ENCODE results near the gene FAM184A.
"Not testable (repeated sequence)": the region's sequence is repeated elsewhere in the genome, so short reads cannot be mapped to it uniquely, and the experiment has no call there.

FAM184A gene

DNA sequence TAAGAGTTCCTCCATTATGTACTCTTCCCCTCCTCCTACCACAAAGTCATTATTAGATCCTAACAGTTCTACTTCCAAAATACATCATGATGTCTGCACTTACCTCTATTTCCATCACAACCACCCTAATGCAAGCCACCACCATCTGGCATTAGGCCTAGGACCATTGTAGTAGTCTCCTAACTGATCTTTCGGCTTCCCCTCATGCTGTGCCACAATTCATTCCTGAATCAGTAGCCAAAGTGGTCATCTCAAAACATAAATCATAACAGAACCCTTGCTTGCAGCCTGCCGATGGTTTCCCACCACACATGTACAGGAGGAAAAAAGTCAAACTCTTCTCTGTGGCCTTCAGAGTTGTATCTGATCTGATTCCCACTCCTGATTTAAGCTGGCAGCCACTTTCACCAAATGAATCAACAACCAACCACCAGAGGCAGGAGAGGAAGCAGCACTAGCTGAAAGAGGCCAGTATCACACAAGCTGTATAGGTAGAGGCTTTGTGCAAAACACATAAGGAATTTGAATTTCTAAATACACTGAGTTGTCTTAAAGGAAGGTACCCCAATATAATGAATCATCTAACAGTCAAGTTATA, 26.1 kb downstream of the FAM184A start:
- DNase-seq = no peak

DNA sequence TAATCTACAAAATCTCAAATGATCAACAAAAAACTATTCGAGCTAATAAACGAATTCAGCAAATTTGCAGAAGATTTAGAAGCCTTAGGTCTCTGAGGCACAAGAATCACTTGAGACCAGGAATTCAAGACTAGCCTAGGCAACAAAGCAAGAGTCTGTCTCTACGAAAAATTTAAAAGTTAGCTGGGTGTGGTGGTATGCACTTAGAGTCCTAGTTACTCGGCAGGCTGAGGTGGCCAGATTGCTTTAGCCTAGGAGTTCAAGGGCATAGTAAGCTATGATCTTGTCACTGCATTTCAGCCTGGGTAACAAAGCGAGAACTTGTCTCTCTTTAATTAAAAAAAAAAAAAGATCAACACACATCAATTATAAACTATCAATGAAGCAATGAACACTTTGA, 34.2 kb downstream of the FAM184A start:
- no peak for DNase-seq

DNA sequence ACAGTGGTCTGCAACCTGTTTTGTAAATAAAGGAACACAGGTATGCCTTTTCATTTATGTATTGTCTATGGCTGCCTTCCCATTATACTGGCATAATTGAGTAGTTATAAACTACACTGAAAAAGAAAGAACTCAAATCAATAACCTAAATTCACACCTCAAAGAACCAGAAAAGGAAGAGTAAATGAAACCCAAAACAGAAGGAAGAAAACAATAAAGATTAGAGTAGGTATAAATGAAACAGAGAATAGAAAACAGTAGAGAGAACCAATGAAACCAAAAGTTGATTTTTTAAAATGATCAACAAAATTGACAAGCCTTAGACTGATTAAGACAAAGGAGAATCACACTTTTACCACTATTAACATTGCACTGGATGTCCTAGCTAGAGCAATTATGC, 34.7 kb downstream of the FAM184A start:
- no peak for DNase-seq

DNA sequence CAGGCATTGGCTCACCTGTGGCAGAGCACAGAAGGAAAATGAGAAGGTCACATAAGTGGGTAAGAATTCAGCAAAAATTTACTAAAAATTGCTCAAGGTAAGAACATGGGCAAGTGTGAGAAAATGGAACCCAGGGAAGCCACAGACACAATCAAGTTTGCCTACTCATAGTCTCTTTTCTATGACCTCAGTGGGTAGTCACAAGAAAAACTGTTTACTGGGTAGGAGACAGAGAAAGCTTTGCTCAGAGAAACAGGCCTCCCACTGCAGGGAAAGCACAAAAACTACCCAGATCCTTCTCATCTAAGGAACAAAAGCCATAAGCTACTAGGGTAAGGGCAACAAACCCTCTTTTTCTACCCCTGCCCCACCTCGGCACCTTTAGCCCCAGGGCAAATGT, 35.2 kb downstream of the FAM184A start:
- DNase-seq = no peak

DNA sequence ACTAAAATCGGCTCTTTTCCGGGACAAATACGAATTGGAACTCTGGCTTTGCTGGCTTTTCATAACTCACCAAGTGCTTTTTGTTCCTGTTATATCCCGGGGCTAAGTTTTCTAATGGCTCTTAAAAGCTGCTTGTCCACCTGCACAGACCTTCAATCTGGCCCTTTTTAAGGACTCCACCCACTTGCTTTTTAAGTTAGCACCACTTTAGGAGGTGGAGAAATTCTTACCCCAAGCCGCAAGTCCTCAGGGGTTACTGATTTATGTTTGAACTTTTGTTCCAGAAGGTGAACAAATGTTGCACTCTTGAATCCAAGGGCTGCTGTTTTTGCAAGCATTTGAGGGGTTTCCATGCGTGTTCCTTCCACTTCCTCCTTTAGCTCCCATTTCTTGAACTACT, 37.8 kb downstream of the FAM184A start:
- peak; percentile 5 for DNase-seq

DNA sequence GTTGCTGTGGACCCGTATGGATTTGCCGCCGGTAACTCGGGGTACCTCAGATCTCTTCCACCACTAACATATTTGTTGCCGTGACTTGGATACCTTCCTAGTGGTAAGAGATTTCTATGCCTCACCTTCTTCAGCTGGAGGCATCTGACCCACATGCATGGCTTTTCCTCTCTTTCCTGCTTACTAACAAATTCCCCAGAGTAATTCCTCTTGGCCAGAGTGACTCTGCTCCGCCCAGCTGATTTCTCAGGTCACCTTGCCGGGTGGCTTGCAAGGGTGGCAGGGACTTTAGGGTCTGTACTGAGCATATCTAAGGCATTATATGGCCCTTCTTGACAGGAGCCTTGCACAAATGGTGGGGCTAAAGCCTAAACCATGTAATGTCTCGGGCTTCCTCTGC, 38.2 kb downstream of the FAM184A start:
- DNase-seq = no peak

DNA sequence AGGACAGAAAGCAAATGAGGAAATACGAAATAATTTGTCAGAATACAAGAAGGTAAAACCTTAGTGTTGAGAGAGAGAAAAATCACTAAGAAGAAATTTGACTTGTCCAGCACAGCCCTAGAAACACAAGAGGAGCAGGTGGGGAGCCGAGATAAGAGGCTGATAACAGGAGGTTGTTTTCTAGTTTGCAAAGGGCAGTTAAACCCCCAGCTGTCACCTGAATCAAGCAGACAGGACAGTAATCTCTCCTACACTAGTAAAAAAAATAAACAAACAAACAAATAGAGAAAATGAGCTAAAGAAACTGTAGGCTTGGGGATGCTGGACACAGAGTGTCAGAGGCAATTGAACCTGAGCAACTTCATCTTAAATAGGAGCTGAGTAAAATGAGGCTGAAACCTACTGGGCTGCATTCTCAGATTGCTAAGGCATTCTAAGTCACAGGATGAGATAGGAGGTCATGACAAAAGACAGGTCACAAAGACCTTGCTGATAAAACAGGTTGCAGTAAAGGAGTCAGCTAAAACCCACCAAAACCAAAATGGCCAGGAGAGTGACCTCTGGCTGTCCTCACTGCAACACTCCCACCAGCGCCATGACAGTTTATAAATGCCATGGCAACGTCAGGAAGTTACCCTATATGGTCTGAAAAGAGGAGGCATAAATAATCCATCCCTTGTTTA, 40.4 kb downstream of the FAM184A start:
- no peak for DNase-seq

DNA sequence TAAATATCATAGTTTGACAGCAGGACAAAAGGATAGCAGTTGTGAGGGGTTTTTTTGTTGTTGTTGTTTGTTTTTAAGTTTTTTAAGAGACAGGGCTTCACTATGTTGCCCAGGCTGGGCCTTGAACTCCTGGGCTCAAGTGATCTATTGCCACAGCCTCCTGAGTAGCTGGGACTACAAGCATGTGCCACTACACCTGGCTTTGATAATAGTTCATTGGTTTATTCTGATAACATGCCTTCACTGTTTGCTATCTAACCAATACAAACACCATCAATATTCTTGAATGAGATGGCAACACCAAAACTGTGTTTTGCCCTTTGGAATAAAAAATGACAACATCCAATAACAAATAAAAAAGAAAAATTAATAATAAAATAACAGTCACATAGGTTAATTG, 41.2 kb downstream of the FAM184A start:
- no peak for DNase-seq

DNA sequence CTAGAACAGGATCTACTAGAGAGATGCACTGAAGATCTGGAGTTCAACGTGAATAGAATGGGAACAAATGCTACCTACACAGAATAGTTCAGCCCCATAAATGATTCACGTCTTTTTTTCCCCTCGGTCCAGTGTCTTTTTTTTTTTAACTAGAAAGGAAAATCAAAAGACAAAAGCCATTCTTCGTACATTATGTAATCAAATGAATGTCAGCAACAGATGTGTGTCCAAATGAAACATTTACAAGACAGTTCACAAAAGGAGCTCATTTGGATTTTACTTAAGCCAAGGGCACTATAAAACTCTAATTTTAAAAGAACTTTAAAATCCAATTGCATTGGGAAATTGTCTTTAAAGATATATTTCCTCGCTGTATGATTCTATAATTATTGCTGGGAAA, 42.4 kb downstream of the FAM184A start:
- no peak for DNase-seq

DNA sequence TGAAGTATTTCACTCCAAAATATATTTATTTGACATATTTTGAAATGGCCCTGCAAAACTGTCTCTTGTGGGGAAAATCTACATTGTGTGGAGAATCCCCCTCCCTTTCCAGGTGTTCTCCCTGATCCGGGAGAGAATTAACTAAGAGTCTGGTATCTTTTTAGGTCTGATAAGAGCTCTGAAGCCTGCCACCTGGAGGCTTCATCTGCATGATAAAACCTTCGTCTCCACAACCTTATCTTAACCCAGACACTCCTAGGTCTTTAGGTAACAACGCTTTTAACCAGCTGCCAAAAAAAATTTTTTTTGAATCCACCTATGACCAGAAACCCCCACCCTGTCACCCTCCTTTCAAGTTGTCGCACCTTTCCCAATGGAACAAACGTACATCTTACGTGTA, 43.0 kb downstream of the FAM184A start:
- no peak for DNase-seq

DNA sequence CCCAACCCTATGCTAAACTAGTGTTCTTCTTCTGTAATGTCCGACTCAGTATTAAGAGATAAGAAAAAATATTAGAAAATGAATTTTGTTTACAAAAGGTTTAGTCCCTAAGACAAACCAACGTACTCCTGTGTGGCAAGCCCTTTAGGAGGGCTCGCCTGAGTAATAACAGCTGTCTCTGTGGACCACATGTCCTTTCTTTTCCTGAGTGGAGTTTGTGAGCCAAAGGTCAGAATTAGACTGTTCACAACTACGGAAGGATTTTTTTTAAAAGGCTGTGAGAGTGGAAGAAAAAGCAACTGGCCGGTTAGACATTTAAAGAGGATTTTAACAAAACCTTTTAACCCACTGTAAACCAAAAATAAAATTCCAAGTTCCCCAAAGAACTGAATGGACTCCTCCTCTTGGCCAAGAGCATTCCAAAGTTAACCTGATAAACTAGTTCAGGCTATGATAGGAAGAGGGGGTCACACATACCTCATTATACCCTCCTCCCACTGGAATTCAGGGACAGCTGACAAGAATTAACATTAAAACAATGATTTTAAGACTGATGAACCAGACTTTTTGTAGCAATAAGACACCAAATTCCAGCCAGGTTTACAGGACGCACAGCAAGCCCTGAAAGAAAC, 43.5 kb downstream of the FAM184A start:
- DNase-seq = no peak

DNA sequence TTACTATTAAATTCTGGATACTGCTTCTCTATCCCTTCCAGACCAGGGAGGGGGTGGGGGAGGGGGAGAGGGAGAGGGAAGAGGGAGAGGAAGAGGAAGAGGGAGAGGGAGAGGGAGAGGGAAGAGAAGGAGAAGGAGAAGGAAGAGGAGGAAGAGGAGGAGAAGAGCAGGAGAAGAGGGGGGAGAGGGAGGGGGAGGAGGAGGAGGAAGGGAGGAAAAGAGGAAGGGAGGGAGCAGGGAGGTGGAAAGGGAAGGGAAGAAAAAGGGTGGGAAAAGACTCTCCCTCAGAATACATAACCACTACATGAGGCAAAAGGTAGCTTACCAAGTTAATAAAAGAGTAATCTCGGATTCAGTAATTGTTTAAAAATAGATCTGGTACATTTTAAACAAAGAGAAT, 46.0 kb downstream of the FAM184A start:
- DNase-seq = no peak

DNA sequence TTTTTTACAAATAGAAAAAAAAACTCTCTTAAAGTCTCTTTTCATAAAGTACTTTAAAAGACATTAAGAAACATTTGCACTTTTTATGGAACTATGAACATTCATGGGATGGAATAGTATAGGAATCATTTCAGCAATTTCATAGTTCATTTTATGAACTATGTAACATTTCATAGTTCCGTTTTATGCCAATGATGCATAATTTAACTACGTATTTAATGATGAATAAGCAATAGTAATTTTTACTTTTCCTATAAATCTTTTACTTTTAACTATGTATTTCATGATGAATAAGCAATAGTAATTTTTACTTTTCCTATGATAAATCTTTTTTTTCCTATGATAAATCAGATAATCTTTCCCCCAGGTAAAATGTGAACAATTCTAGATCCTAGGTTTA, 47.7 kb downstream of the FAM184A start:
- DNase-seq = no peak

DNA sequence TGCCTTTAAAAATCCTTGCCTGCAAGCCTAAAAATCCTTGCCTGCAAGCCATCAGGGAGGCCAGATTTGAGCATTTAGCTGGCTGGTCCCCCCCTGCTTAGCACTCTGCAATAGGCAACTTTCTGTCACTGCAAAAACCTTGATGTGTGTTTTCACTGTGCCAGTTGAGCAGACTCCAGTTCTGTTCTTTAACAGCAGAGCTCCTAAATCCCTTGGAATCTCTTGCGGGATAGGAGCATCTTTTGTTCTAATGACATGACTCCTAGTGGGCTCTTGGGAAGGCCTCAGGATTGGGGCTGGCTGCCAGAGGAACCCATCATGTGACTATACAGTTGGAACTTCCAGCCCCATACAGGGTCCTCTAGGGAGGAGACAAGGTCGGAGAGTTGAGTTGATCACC, 50.4 kb downstream of the FAM184A start:
- no peak for DNase-seq

DNA sequence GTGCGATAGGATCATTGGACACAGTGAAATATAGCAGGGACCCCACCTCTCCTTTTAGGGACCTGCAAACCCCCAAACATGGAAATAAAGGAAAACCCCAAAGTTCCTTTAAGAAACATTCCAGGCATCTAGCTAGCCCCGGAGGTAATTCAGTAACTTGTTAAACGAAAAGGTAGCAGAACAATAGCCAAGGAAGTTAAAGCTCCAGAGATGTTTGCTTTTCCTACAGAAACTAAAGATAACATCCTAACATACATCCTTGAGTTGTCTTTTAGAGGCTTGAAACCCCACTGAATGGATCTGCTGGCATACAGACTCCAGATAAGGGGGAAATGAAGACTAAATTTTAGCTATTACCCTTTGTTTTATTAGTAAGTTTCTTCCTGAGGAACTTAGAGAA, 51.0 kb downstream of the FAM184A start:
- DNase-seq = no peak

DNA sequence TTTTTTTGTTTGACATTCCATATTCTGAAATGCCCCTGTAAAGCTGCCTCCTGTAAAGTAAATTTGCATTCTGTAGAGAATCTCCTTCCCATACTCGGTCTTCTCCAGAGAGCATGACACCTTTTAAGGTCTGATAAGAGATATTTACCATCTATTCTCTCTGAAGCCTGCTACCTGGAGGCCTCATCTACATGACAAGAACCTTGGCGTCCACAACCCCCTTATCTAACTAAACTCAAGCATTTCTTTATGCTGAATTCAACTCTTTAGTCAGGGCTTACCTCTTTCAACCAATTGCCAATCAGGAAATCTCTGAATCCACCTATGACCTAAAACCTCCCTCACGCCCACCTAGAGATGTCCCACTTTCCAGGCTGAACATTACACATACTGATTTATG, 51.6 kb downstream of the FAM184A start:
- DNase-seq = no peak

DNA sequence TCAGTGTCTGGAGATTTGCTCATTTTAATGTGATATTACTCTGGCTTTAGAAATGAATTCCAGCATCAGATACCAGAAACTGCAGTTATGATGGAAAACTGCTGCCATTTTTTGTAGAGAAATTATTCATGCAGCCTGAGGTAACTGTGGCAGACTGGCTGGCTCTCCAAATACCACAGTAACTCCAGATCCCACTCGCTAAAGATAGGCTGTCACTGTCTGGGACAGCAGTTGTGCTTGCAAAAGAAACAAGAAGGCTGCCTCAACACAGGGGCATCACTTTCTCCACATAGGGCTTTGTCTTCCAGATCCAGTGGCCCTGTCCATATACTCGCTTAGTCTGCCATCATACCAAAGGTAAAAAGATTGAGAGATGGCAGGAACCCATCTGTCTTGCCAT, 52.7 kb downstream of the FAM184A start:
- DNase-seq = no peak

DNA sequence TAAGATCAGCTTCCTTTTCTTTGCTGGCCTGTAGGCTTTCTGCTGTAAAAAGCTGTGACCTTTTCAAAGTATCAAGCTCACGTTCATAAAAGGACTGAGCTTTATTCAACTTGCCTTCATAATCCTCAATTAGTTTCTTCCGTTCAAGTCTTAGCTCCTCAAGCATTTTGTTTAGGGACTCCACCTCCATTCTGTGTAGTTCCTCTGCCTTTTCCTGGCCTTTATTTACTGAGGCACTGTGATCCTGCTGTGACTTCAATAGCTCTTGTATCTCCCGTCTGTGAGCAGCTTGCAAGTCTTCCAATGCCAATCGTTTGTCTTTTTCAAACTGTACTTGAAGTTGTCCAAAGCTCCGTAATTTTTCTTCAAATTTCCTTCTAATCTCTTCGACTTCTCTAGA, 54.4 kb downstream of the FAM184A start:
- no peak for DNase-seq

DNA sequence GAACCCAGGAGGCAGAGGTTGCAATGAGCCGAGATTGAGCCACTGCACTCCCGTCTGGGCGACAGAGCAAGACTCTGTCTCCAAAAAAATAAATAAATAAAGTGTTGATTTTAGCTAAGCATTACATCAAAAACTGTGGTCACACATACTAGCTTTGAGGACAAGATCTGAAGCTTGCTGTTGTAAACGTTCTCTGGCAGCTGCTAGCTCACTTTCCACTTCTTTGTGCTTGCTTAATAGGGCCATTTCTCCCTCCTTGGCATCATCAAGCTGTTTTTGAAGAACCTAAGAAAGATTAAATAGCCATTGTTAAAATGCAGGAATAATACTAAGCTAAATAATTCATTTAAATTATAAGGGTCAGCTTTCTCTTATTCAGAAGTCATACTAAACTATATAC, 55.7 kb downstream of the FAM184A start:
- no peak for DNase-seq

DNA sequence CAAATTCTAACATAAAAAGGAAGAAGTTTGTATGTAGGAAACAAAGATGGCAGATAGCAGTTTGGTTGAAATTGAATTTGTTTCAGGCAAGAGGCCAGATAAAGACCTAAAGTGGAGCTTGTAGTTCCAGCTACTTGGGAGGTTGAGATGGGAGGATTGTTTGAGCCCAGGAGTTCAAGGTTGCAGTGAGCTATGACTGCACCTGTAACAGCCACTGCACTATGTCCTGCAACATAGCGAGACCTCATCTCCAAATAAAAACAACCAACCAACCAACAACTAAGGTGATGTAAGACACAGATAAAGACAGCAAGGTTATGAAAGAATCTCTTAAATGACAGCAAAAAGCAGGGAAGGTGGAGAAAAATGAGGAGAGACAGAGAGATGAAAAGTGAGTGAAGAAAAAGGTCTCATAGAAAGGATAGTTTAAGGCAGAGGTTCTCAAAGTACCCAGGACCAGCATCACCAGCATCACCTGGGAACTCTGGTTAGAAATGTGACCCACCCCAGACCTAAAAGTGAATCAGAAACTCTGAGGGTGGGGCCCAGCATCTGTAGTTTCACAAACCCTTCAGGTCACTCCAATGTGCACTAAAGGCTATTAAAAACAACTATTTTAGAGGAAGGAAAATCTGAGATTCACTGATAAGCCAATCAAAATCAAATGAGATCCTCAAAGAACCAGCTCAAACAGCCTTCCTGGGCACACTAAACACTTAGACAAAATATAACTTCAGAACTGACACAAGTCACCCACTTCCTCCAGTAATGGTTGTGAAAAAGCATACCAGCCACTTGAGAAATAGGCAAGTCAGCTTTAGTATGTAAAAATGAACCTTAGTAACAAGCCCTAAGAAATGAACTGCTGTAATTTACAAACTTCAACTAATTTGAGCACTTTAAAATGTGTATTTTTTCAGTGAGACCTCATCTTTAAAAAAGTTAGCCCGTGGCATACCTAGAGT, 57.6 kb downstream of the FAM184A start:
- DNase-seq = no peak

DNA sequence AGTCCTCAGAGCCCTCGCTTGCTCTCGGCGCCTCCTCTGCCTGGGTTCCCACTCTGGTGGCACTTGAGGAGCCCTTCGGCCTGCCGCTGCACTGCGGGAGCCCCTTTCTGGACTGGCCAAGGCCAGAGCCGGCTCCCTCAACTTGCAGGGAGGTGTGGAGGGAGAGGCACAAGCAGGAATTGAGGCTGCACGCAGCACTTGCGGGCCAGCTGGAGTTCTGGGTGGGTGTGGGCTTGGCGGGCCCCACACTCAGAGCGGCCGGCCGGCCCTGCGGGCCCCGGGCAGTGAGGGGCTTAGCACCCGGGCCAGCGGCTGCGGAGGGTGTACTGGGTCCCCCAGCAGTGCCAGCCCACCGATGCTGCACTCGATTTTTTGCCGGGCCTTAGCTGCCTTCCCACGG, 63.3 kb downstream of the FAM184A start:
- DNase-seq = not testable (repeated sequence)

DNA sequence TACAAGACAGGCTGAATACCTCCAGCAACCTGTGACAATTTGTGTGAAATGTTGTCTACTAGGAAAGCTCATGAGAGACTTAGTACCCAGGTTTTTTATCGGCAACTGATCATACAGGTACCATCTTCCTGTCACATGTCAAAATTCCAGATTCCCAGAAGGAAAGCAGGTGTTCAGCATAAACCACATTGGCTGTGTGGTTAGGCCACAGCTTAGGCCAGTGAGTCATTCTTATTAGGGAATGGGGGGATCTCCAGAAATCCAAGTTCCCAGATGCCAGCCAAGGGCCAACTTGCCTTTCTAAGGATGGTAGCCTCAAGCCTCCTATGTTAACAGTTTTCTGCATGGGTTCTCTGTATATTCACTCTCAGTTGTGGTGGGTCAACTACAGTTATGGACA, 65.9 kb downstream of the FAM184A start:
- DNase-seq = no peak

DNA sequence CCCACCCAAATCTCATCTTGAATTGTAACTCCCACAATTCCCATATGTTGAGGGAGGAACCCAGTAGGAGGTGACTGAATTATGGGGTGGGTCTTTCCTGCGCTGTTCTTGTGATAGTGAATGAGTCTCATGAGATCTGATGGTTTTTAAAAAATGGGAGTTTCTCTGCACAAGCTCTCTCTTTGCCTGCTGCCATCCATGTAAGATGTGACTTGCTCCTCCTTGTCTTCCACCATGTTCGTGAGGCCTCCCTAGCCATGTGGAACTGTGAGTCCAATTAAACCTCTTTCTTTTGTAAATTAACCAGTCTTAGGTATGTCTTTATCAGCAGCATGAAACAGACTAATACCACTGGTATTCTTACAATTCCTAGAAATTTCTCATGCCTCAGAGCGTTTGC, 69.2 kb downstream of the FAM184A start:
- not testable (repeated sequence) for DNase-seq

DNA sequence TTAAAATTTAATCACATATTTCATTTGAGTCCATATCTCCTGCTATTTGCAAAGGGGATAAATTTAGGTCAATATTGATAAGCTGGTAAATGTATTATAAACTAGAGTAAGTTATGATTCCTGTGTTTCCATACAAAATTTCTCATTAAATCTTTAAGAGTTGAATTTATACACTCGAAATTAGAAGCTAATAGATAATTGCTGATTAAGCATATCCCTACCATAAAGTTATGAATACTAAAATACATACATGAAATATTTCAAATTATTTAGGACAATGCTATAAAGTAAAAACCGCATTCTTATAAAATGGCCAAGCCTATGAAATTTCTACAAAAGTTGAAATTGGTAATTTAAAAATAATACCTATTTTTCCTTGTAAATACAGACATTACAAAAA, 71.5 kb downstream of the FAM184A start:
- no peak for DNase-seq
